PC-9 (cell line): ENCODE data around the gene ATG2A. TPM values are rescaled to one million over a fixed set of nuclear protein-coding genes. Genes with fewer than 3 reads are reported as not detected.
A peak's percentile ranks its signal among the peaks of the same experiment; 100 is the strongest.

Source experiments
- BruUV-seq: library from RNA; stranded (reverse); fragments of 400-500 nt; replicated peaks from 2 replicates; lab custom pipeline; 2021; lab: Mats Ljungman, UMichigan
- CTCF ChIA-PET: fragments of 300-600 bp; sonication (Branson Sonifier 250); formaldehyde crosslinking; loops from one replicate; lab custom pipeline; 2022; ENCODE audit warnings: antibody characterized with exemption; lab: Charles Lee
- POLR2A ChIA-PET: fragments of 300-600 bp; sonication (Branson Sonifier 250); formaldehyde crosslinking; loops from one replicate; lab custom pipeline; 2022; ENCODE audit warnings: antibody characterized with exemption; ENCODE audit not compliant: unreplicated experiment; lab: Charles Lee
- DNase-seq, 2 experiments: peaks; one replicate each; pipeline versions ENCODE4 v3.0.0 to v3.0.0-alpha.2; 2015 to 2022; ENCODE audit warnings: mixed read lengths in 1 of 2
- H2AFZ ChIP-seq: fragments of 200-600 bp; sonication (generic); 2 replicates; pipeline ENCODE4 v1.8.1; 2017; ENCODE audit warnings: antibody characterized with exemption
- H3F3A ChIP-seq: fragments of 200-600 bp; sonication (generic); 2 replicates; pipeline ENCODE4 v1.8.1; 2017; ENCODE audit warnings: antibody characterized with exemption, mild to moderate bottlenecking, low read depth; ENCODE audit not compliant: insufficient read depth
- H3K27ac ChIP-seq: fragments of 200-600 bp; sonication (generic); 2 replicates; pipeline ENCODE4 v1.6.1; 2016; ENCODE audit warnings: mixed run types
- H3K27me3 ChIP-seq: fragments of 200-600 bp; sonication (generic); 2 replicates; pipeline ENCODE4 v1.6.1; 2016; ENCODE audit warnings: low read depth, mixed run types; ENCODE audit not compliant: insufficient read depth
- H3K36me3 ChIP-seq: fragments of 200-600 bp; sonication (generic); 2 replicates; pipeline ENCODE4 v1.6.1; 2016; ENCODE audit warnings: low read depth, mixed run types
- H3K4me1 ChIP-seq: fragments of 200-600 bp; sonication (generic); replicated peaks from 2 replicates; pipeline ENCODE4 v1.6.1; 2016; ENCODE audit warnings: mixed run types; ENCODE audit not compliant: insufficient read depth
- H3K4me2 ChIP-seq: fragments of 200-600 bp; sonication (generic); 2 replicates; pipeline ENCODE4 v1.6.1; 2017; ENCODE audit warnings: mixed run types
- H3K4me3 ChIP-seq: fragments of 200-600 bp; sonication (generic); 2 replicates; pipeline ENCODE4 v1.6.1; 2016; ENCODE audit warnings: mixed run types
- H3K79me2 ChIP-seq: fragments of 200-600 bp; sonication (generic); 2 replicates; pipeline ENCODE4 v1.6.1; 2017; ENCODE audit warnings: low read depth, mixed run types
- H3K9me2 ChIP-seq: fragments of 200-600 bp; sonication (generic); 2 replicates; pipeline ENCODE4 v1.8.1; 2017; ENCODE audit warnings: mild to moderate bottlenecking; ENCODE audit not compliant: insufficient read depth
- H3K9me3 ChIP-seq: fragments of 200-600 bp; sonication (generic); 2 replicates; pipeline ENCODE4 v1.8.1; 2016; ENCODE audit warnings: low read depth; ENCODE audit not compliant: insufficient read depth
- H4K20me1 ChIP-seq: fragments of 200-600 bp; sonication (generic); 2 replicates; pipeline ENCODE4 v1.8.1; 2017; ENCODE audit not compliant: insufficient read depth
- CTCF ChIP-seq: fragments of 200-600 bp; sonication (generic); conservative IDR thresholded peaks from 2 replicates; pipeline ENCODE4 v1.6.1; 2017; ENCODE audit warnings: mixed run types, antibody characterized with exemption, mild to moderate bottlenecking, moderate library complexity
- EZH2 ChIP-seq: fragments of 200-600 bp; sonication (generic); IDR thresholded peaks from 2 replicates; pipeline ENCODE4 v1.8.0; 2017; ENCODE audit warnings: antibody characterized with exemption, low read depth
- intact Hi-C: fragments of 100-400 bp; cut with micrococcal nuclease; formaldehyde crosslinking; loops from one replicate; pipeline ENCODE4 v1.10.0; 2022; ENCODE audit not compliant: unreplicated experiment
- microRNA-seq: library from miRNA; unstranded; fragments of <30 nt; microRNA quantifications from one replicate; pipeline ENCODE4 v1.2.0, GENCODE V29; 2021; ENCODE audit warnings: borderline number of aligned reads, borderline replicate concordance
- total RNA-seq: library from RNA; stranded (reverse); gene quantifications from 2 replicates; pipeline ENCODE4 v1.2.3, GENCODE V29; 2021

Gene ATG2A
- total RNA-seq, 1 experiment from 2014 or later, result 48.2 TPM

- no peak overlapping the region for H3K27ac ChIP-seq
- H3K9me3 ChIP-seq, result no peaks in the 10 kb centered on the region
- no peaks in the 10 kb centered on the region for H3K36me3 ChIP-seq
- TF ChIP-seq EZH2 (no peak), CTCF (no peak)
- H3K4me2 ChIP-seq, result peak overlapping the region; percentile 82
- H2AFZ ChIP-seq, result peak overlapping the region; percentile 87
- BruUV-seq, result no TSS peak
- no peak for DNase-seq
- H3K79me2 ChIP-seq, result peaks cover 12% of the 10 kb centered on the region
- POLR2A ChIA-PET, result interaction anchor here (0.7 kb wide), 1 partner anchor 268 kb away, joined by 21 read pairs; no protein-coding TSS in a partner anchor
- intact Hi-C loops, result loop anchor here (5.0 kb wide), 2 partner anchors 182 to 407 kb away; partner anchors contain the start of gene SNX15
- H3K4me3 ChIP-seq, result peak overlapping the region; percentile 72; the same call in 1 of the 2 replicates
- H4K20me1 ChIP-seq, result no peaks in the 10 kb centered on the region
- H3F3A ChIP-seq, result peaks cover 66% of the 10 kb centered on the region; the same call in 1 of the 2 replicates
- H3K4me1 ChIP-seq, result peaks cover 63% of the 10 kb centered on the region
- H3K27me3 ChIP-seq, result no peaks in the 10 kb centered on the region
- H3K9me2 ChIP-seq, result no peaks in the 10 kb centered on the region
- CTCF ChIA-PET, result interaction anchor here (0.6 kb wide), 3 partner anchors 51 to 265 kb away, joined by 3 to 4 read pairs (median 3); no protein-coding TSS in a partner anchor
These were observed 71.8 kb downstream of the ATG2A start for GRCh38 chr11:64845129-64845775.

Small RNA genes lying within 50 kb of the gene (microRNA-seq; reads per million reads assigned to microRNA genes)
- gene MIR6749, result not detected
- 2.0 reads per million for gene MIR6750

Other genes with a start within 250 kb of the ATG2A start
- 0.10 TPM in 1 of 2 replicates, not detected in the other for gene NRXN2, start 194.0 kb downstream of the ATG2A start, total RNA-seq
- gene RASGRP2, start 173.1 kb downstream of the ATG2A start, total RNA-seq, result 1.0 and 2.1 TPM in 2 replicates
- gene PYGM, start 157.2 kb downstream of the ATG2A start, total RNA-seq, result 1.3 and 1.6 TPM in 2 replicates
- gene SF1, start 138.7 kb downstream of the ATG2A start, total RNA-seq, result 253 and 336 TPM in 2 replicates
- 32.6 and 34.3 TPM in 2 replicates for gene MAP4K2, start 114.0 kb downstream of the ATG2A start, total RNA-seq
- gene MEN1, start 106.7 kb downstream of the ATG2A start, total RNA-seq, result 48.7 and 61.6 TPM in 2 replicates
- 31.3 and 33.8 TPM in 2 replicates for gene CDC42BPG, start 72.6 kb downstream of the ATG2A start, total RNA-seq
- 110 and 134 TPM in 2 replicates for gene EHD1, start 38.6 kb downstream of the ATG2A start, total RNA-seq
- 13.7 and 13.9 TPM in 2 replicates for gene PPP2R5B, start 7.5 kb upstream of the ATG2A start, total RNA-seq
- gene GPHA2, start 18.7 kb upstream of the ATG2A start, total RNA-seq, result 1.0 and 2.1 TPM in 2 replicates
- gene MAJIN, start 54.9 kb upstream of the ATG2A start, total RNA-seq, result 4.5 and 7.1 TPM in 2 replicates
- gene BATF2, start 79.8 kb upstream of the ATG2A start, total RNA-seq, result 0.46 and 1.2 TPM in 2 replicates
- gene ARL2, start 97.0 kb upstream of the ATG2A start, total RNA-seq, result 97.5 and 106 TPM in 2 replicates
- gene SNX15, start 110.2 kb upstream of the ATG2A start, total RNA-seq, result 38.2 and 40.6 TPM in 2 replicates
- 33.9 and 48.0 TPM in 2 replicates for gene SAC3D1, start 124.0 kb upstream of the ATG2A start, total RNA-seq
- not detected in 2 replicates for gene NAALADL1, start 141.3 kb upstream of the ATG2A start, total RNA-seq
- gene CDCA5, start 166.8 kb upstream of the ATG2A start, total RNA-seq, result 86.4 and 97.8 TPM in 2 replicates
- gene ZFPL1, start 167.0 kb upstream of the ATG2A start, total RNA-seq, result 63.6 and 68.2 TPM in 2 replicates
- 113 and 279 TPM in 2 replicates for gene VPS51, start 179.0 kb upstream of the ATG2A start, total RNA-seq
- gene TM7SF2, start 194.7 kb upstream of the ATG2A start, total RNA-seq, result 49.5 and 72.3 TPM in 2 replicates
- 13.7 and 22.3 TPM in 2 replicates for gene ZNHIT2, start 200.5 kb upstream of the ATG2A start, total RNA-seq
- 973 and 1,165 TPM in 2 replicates for gene FAU, start 204.9 kb upstream of the ATG2A start, total RNA-seq
- 84.5 and 95.0 TPM in 2 replicates for gene MRPL49, start 205.1 kb upstream of the ATG2A start, total RNA-seq
- gene SYVN1, start 217.3 kb upstream of the ATG2A start, total RNA-seq, result 40.9 and 51.5 TPM in 2 replicates